Mesothelial cell of epicardium (in vitro differentiated cells): Measurements from ENCODE around the gene IL23A. TPM values are rescaled to one million over a fixed set of nuclear protein-coding genes. Genes with fewer than 3 reads are reported as not detected.

Experiments
- DNase-seq, 2 experiments: peaks; one replicate each; pipeline ENCODE4 v3.0.0; 2021; ENCODE audit warnings: low spot score in 2 of 2; ENCODE audit not compliant: unreplicated experiment in 2 of 2
- H3K27ac Mint-ChIP-seq: 2 replicates; pipeline ENCODE4 v1.8.0; 2021; ENCODE audit warnings: mixed read lengths
- H3K27me3 Mint-ChIP-seq: 2 replicates; pipeline ENCODE4 v1.8.0; 2021; ENCODE audit warnings: low read depth, mixed read lengths
- H3K36me3 Mint-ChIP-seq: 2 replicates; pipeline ENCODE4 v1.8.0; 2021; ENCODE audit warnings: mixed read lengths
- H3K4me1 Mint-ChIP-seq: 2 replicates; pipeline ENCODE4 v1.8.0; 2021; ENCODE audit warnings: mixed read lengths
- H3K4me3 Mint-ChIP-seq: 2 replicates; pipeline ENCODE4 v1.8.0; 2021; ENCODE audit warnings: mild to moderate bottlenecking, moderate library complexity, mixed read lengths
- H3K9me3 Mint-ChIP-seq: 2 replicates; pipeline ENCODE4 v1.8.0; 2021; ENCODE audit warnings: mixed read lengths
- CTCF ChIP-seq: fragments of 200-600 bp; sonication (generic); IDR thresholded peaks from one replicate; pipeline ENCODE4 v1.5.0; 2021; ENCODE audit warnings: antibody characterized with exemption; ENCODE audit not compliant: unreplicated experiment
- total RNA-seq: library from RNA; stranded (reverse); gene quantifications from 3 replicates; pipeline ENCODE4 v1.2.1, GENCODE V29; 2021

The IL23A gene
- total RNA-seq, 1 donor from 2014 or later: 0.76 TPM

- Mint-ChIP-seq H3K27ac (no peak overlapping the region), H3K27me3 (peaks cover 8% of the 10 kb centered on the region), H3K9me3 (peaks cover 11% of the 10 kb centered on the region), H3K36me3 (no peaks in the 10 kb centered on the region), H3K4me3 (no peak overlapping the region), H3K4me1 (peaks cover 11% of the 10 kb centered on the region)
- no peak for DNase-seq
- no peak for TF ChIP-seq CTCF
Observed at GRCh38 chr12:56375598-56376434, 37.1 kb downstream of the IL23A start.

- no peak overlapping the region for H3K27ac Mint-ChIP-seq
- no peak for DNase-seq
- H3K27me3 Mint-ChIP-seq: peaks cover 4% of the 10 kb centered on the region
- no peak overlapping the region for H3K4me3 Mint-ChIP-seq
- no peaks in the 10 kb centered on the region for H3K36me3 Mint-ChIP-seq
- no peak for TF ChIP-seq CTCF
- peaks cover 10% of the 10 kb centered on the region for H3K9me3 Mint-ChIP-seq
- H3K4me1 Mint-ChIP-seq: peaks cover 11% of the 10 kb centered on the region
Observed at GRCh38 chr12:56377310-56377988, 38.8 kb downstream of the IL23A start.

- Mint-ChIP-seq H3K4me3 (no peak overlapping the region), H3K4me1 (peaks cover 11% of the 10 kb centered on the region), H3K27ac (no peak overlapping the region), H3K9me3 (peaks cover 6% of the 10 kb centered on the region), H3K36me3 (no peaks in the 10 kb centered on the region), H3K27me3 (peaks cover 4% of the 10 kb centered on the region)
- TF ChIP-seq CTCF: no peak
- no peak for DNase-seq
Observed at GRCh38 chr12:56377989-56378316, 39.3 kb downstream of the IL23A start.

- H3K27ac Mint-ChIP-seq: no peak overlapping the region
Observed at GRCh38 chr12:56382611-56383010, 43.9 kb downstream of the IL23A start.

GRCh38 chr12:56385873-56386272 lies 47.2 kb downstream of the IL23A start:
- H3K27me3 Mint-ChIP-seq: peaks cover 3% of the 10 kb centered on the region
- H3K27ac Mint-ChIP-seq: peak overlapping the region; percentile 66
- no peak for TF ChIP-seq CTCF
- no peak for DNase-seq
- H3K4me1 Mint-ChIP-seq: peaks cover 26% of the 10 kb centered on the region
- H3K36me3 Mint-ChIP-seq: no peaks in the 10 kb centered on the region
- H3K9me3 Mint-ChIP-seq: no peaks in the 10 kb centered on the region
- no peak overlapping the region for H3K4me3 Mint-ChIP-seq

More at GRCh38 chr12:56382611-56383010, 43.9 kb downstream of the IL23A start:
- Mint-ChIP-seq H3K27me3 (peaks cover 4% of the 10 kb centered on the region), H3K36me3 (no peaks in the 10 kb centered on the region), H3K9me3 (no peaks in the 10 kb centered on the region), H3K4me3 (no peak overlapping the region), H3K4me1 (peaks cover 24% of the 10 kb centered on the region)
- TF ChIP-seq CTCF: no peak
- DNase-seq: no peak
